LNCAP (cell line): ENCODE measurements around the gene NCOA4.
"Not testable (repeated sequence)": the region's sequence is repeated elsewhere in the genome, so short reads cannot be mapped to it uniquely, and the experiment has no call there.

Experiments
- TF ChIP-seq, protein P1 (sequence below): fragments of 450-650 bp; IDR thresholded peaks from 2 replicates; pipeline ENCODE4 v1.5.1; 2017; ENCODE audit warnings: mild to moderate bottlenecking

Gene NCOA4

DNA sequence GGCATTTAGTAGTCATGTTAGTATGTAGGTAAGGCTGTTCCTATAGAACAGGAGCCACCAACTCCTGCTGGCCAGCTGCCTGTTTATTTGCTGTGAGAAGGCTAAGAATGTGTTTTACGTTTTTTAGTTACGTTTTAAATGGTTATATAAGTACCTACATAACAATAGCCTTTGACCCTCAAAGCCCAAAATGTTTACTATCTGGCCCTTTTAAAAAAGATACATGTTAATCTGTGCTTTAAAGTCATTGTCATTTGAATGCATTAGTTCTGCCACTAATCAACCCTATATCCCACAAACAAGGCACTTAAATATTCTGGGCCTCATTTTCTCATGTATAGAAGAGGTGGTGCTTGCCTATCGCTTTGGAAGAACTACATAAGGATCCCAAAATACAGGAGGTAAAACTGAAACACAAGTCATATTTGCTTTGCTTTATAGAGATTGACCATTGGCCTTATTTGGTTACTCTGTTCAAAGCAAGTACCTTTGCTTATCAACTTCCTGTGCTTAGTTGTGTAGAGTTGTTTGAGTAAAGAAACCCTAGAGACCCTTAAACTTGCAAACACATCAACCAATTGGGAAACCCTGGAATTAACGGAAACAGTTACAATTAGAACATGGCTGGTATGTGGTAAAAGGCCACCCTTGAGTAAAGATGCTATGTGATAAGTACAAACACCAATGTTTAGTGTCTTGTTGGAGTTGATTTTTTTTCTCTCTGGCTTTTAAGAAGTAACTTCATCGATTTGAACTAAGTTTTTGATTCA lies 32.2 kb downstream of the NCOA4 start:
- TF ChIP-seq, protein P1, sequence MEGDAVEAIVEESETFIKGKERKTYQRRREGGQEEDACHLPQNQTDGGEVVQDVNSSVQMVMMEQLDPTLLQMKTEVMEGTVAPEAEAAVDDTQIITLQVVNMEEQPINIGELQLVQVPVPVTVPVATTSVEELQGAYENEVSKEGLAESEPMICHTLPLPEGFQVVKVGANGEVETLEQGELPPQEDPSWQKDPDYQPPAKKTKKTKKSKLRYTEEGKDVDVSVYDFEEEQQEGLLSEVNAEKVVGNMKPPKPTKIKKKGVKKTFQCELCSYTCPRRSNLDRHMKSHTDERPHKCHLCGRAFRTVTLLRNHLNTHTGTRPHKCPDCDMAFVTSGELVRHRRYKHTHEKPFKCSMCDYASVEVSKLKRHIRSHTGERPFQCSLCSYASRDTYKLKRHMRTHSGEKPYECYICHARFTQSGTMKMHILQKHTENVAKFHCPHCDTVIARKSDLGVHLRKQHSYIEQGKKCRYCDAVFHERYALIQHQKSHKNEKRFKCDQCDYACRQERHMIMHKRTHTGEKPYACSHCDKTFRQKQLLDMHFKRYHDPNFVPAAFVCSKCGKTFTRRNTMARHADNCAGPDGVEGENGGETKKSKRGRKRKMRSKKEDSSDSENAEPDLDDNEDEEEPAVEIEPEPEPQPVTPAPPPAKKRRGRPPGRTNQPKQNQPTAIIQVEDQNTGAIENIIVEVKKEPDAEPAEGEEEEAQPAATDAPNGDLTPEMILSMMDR: no peak

DNA sequence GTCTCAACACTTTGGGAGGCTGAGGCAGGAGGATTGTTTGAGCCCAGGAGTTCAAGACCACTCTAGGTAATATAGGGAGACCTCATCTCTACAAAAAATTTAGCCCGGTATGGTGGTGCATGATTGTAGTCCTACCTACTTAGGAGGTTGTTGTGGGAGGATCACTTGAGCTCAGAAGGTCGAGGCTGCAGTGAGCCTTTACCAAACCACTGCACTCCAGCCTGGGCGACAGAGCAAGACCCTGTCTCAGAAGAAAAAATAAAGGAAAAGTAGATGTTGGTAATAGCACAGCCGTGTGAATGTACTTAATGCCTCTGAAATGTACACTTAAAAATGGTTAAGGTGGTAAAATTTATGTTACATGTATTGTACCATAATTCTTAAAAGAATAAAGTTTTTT lies 32.9 kb downstream of the NCOA4 start:
- TF ChIP-seq, protein P1: no peak

DNA sequence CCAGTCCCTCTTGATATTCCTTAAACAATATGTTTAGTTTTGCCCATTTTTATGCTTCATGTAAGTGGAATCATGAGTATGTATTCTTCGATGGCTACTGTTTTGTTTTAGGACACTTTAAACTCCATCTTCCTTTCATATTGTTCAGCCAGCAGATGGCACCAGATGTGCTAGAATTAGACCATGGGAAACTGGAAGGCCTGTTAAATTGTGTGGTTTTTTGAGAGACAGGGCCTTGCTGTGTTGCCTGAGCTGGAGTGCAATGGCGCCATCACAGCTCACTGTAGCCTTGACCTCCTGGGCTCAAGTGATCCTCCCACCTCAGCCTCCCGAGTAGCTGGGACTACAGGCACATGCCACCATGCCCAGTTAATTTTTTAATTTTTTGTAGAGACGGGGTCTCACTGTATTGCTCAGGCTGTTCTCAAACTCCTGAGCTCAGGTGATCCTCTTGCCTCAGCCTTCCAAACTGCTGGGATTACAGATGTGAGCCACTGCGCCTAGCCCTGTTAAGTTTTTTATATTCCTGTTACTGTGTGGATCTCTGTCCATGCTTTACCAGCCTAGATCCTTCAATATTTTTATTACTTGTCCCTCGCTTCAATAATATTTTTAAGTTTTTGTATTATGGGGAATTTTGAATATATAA lies 46.8 kb downstream of the NCOA4 start:
- TF ChIP-seq, protein P1: peak; percentile 46; the same call in 1 of the 2 replicates

DNA sequence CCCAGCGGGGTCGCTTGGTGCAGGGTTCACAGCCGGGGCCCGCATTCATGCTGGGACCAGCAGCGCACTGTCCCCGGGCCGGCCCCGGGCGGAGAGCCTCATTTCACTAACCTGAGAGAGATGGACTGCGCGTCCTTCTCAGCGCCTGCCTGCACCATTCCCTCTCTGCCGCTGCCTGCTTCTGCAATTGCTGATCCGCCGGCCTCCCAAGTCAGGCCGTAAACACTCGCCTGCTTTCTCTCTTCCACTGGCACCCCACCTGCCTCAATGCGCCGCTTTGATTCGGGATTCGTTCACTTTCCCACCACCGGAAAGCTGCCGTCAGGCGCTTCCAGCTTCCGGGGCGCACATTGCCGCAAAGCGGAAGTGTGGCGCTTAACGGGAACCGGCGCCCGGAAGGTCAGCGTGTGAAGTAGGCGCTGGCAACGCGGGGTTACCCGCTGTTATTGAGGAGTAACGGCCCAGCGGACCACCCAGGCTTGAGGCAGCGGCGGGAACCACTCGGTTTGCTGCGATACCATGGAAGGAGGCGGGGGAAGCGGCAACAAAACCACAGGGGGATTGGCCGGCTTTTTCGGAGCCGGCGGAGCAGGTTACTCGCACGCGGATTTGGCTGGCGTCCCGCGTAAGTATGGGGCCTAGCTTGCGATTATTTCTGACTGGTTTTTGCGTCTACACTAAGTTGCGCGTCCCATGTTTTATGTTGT lies 58.2 kb downstream of the NCOA4 start, which contains the start of gene TIMM23:
Gene TIMM23 (plus strand): TSS at position 384 of the 707 bp plus-strand sequence. CDS start 136 bp downstream, at position 520.
- TF ChIP-seq, protein P1: not testable (repeated sequence)
